KG1 (cell line): ENCODE results near the gene PCDHGB3.

Experiments used
- DNase-seq: peaks from one replicate; lab custom pipeline; 2025; lab: John Stamatoyannopoulos, UW

The PCDHGB3 gene

GRCh38 chr5:141419074-141419880 lies 49.2 kb downstream of the PCDHGB3 start:
- no peak for DNase-seq

- no peak for DNase-seq
Measured at GRCh38 chr5:141420855-141421488, 50.9 kb downstream of the PCDHGB3 start, which contains the start of gene PCDHGA11. PCDHGA11 (plus strand) TSS chr5:141421051; CDS start chr5:141421228, 177 bp downstream.

GRCh38 chr5:141421489-141421855 lies 51.4 kb downstream of the PCDHGB3 start:
- DNase-seq: no peak
